K562 (cell line): ENCODE data around the gene BMP8B. TPM values are rescaled to one million over a fixed set of nuclear protein-coding genes. Genes with fewer than 3 reads are reported as not detected.
"Not testable (repeated sequence)": the region's sequence is repeated elsewhere in the genome, so short reads cannot be mapped to it uniquely, and the experiment has no call there.

ENCODE experiments used
- CEBPG ChIP-seq, 3 experiments: fragments of 200-800 bp in 1 of 3; sonication (Bioruptor generic) in 1 of 3; sonication (generic) in 1 of 3; formaldehyde crosslinking in 1 of 3; IDR thresholded peaks in 2 of 3; conservative IDR thresholded peaks in 1 of 3; 2 replicates each; pipeline versions ENCODE4 v1.6.1 to v1.8.0; 2016 to 2022; ENCODE audit warnings: missing compliant biosample characterization in 2 of 3, missing genetic modification characterization in 2 of 3, mild to moderate bottlenecking in 1 of 3, missing genetic modification reagents in 1 of 3
- CREM ChIP-seq: IDR thresholded peaks from 2 replicates; pipeline ENCODE4 v1.6.1; 2014; ENCODE audit warnings: antibody characterized with exemption, low read depth
- FOXK1 ChIP-seq: sonication (generic); formaldehyde crosslinking; IDR thresholded peaks from 2 replicates; pipeline ENCODE4 v1.8.0; 2022; ENCODE audit warnings: missing genetic modification reagents, mild to moderate bottlenecking, borderline replicate concordance
- FOXM1 ChIP-seq, 2 experiments: fragments of 450-650 bp in 1 of 2; sonication (generic) in 1 of 2; formaldehyde crosslinking in 1 of 2; IDR thresholded peaks; 2 replicates each; pipeline versions ENCODE4 v1.6.1 to v1.9.0; 2017 to 2022; ENCODE audit warnings: low read depth in 2 of 2, mild to moderate bottlenecking in 2 of 2, missing genetic modification reagents in 1 of 2, moderate library complexity in 1 of 2
- FOXP1 ChIP-seq: sonication (generic); formaldehyde crosslinking; IDR thresholded peaks from 2 replicates; pipeline ENCODE4 v1.8.0; 2022; ENCODE audit warnings: mild to moderate bottlenecking, missing genetic modification reagents
- KDM4B ChIP-seq, 2 experiments: fragments of 450-650 bp in 1 of 2; sonication (generic) in 1 of 2; IDR thresholded peaks; 2 replicates each; pipeline ENCODE4 v1.6.1; 2016 to 2017; ENCODE audit warnings: borderline replicate concordance in 2 of 2, antibody characterized with exemption in 1 of 2, low read depth in 1 of 2, mild to moderate bottlenecking in 1 of 2
- NR2C2 ChIP-seq, 2 experiments: fragments of 200-800 bp in 1 of 2; sonication (Bioruptor generic) in 1 of 2; sonication (generic) in 1 of 2; formaldehyde crosslinking in 1 of 2; IDR thresholded peaks; 2 replicates each; pipeline versions ENCODE4 v1.6.1 to v1.8.0; 2016 to 2022; ENCODE audit warnings: mild to moderate bottlenecking in 1 of 2, missing compliant biosample characterization in 1 of 2, missing genetic modification characterization in 1 of 2, missing genetic modification reagents in 1 of 2
- PHF8 ChIP-seq: fragments of 200-600 bp; sonication (generic); IDR thresholded peaks from 2 replicates; pipeline ENCODE4 v1.6.1; 2012; ENCODE audit warnings: mixed run types, mild to moderate bottlenecking, inconsistent platforms, low read length, moderate library complexity, borderline replicate concordance
- POLR2AphosphoS5 ChIP-seq: IDR thresholded peaks from 2 replicates; pipeline ENCODE4 v1.6.1; 2011; ENCODE audit warnings: mild to moderate bottlenecking, low read depth, low read length, moderate library complexity; ENCODE audit not compliant: control insufficient read depth, insufficient read depth
- RNF2 ChIP-seq: sonication (generic); IDR thresholded peaks from 2 replicates; pipeline ENCODE4 v1.6.1; 2016
- SIN3A ChIP-seq, 2 experiments: fragments of 150-350 bp in 1 of 2; IDR thresholded peaks; 2 replicates each; pipeline ENCODE4 v1.6.1; 2011 to 2016; ENCODE audit warnings: borderline replicate concordance in 2 of 2, low read depth in 2 of 2, low read length in 2 of 2, mild to moderate bottlenecking in 2 of 2, moderate library complexity in 2 of 2; ENCODE audit not compliant: control insufficient read depth in 1 of 2
- SMAD4 ChIP-seq: fragments of 250-450 bp; sonication (Bioruptor Pico); conservative IDR thresholded peaks from 2 replicates; pipeline ENCODE4 v1.8.0; 2021; ENCODE audit warnings: inconsistent platforms, mild to moderate bottlenecking, moderate library complexity
- ZKSCAN8 ChIP-seq: fragments of 200-800 bp; sonication (Bioruptor generic); IDR thresholded peaks from 2 replicates; pipeline ENCODE4 v1.6.1; 2016; ENCODE audit warnings: missing genetic modification characterization, missing compliant biosample characterization
- ZNF224 ChIP-seq: sonication (generic); formaldehyde crosslinking; IDR thresholded peaks from 2 replicates; pipeline ENCODE4 v1.8.0; 2022; ENCODE audit warnings: mild to moderate bottlenecking, missing genetic modification reagents
- polyA plus RNA-seq, 8 experiments: library from polyadenylated mRNA; depleted of rRNA in 4 of 8; stranded (reverse) in 5 of 8; unstranded in 3 of 8; fragments of >200 nt; fragmentation: Nextera tagmentation in 2 of 8; fragmentation: Illumina TruSeq in 1 of 8; extraction: Ambion mirVana in 2 of 8; extraction: Trizol in 1 of 8; gene quantifications; 2 replicates each; pipeline versions ENCODE4 v1.2.1 to v1.2.3, GENCODE V29; 2011 to 2014; ENCODE audit warnings: inconsistent platforms in 1 of 8, missing spikeins in 1 of 8
- total RNA-seq, 7 experiments: library from RNA; depleted of rRNA in 6 of 7; stranded (reverse); fragments of >200 nt in 6 of 7; fragmentation: Illumina TruSeq in 2 of 7; extraction: Trizol in 2 of 7; gene quantifications; 2 replicates each; pipeline versions ENCODE4 v1.2.1 to v1.2.3, GENCODE V29; 2011 to 2021; ENCODE audit warnings: low replicate concordance in 1 of 7
- TF ChIP-seq, protein P1 (sequence below): fragments of 450-650 bp; IDR thresholded peaks from 2 replicates; pipeline ENCODE4 v1.6.1; 2016; ENCODE audit warnings: antibody characterized with exemption
- TF ChIP-seq, protein P2 (sequence below), 2 experiments: fragments of 450-650 bp; IDR thresholded peaks; 2 replicates each; pipeline ENCODE4 v1.6.1; 2016
- TF ChIP-seq, protein P3 (sequence below): fragments of 200-800 bp; sonication (Bioruptor generic); IDR thresholded peaks from 2 replicates; pipeline ENCODE4 v1.6.1; 2017; ENCODE audit warnings: missing genetic modification characterization, missing compliant biosample characterization

BMP8B gene
- total and polyA plus RNA-seq, 9 of the 15 experiments (the other 6 are each of a cell fraction or from before 2014, with no cell fraction given): 0.03 to 0.33 (median 0.14) TPM

GRCh38 chr1:39798859-39799769 is 10.4 kb upstream of the BMP8B start (continued):
- not testable (repeated sequence) for TF ChIP-seq FOXM1 (IDR thresholded peaks at IDR 0.05; ENCODE audit: low read depth); NR2C2 (CRISPR knock-in tag; IDR thresholded peaks at IDR 0.05); CEBPG (tag; conservative IDR thresholded peaks at IDR 0.05 in 1 of 2, IDR thresholded peaks at IDR 0.05 in 1 of 2)
- TF ChIP-seq FOXM1 (CRISPR knock-in tag; IDR thresholded peaks at IDR 0.05; ENCODE audit: low read depth) (0 out of 2 replicates have a peak, but pooled peaks have one; percentile 75), RNF2 (peak; percentile 86), NR2C2 (tag; IDR thresholded peaks at IDR 0.05) (peak; percentile 66), POLR2AphosphoS5 (peak; percentile 52; the same call in 1 of the 2 replicates), ZKSCAN8 (CRISPR knock-in tag) (peak; percentile 66), ZNF224 (CRISPR knock-in tag) (0 out of 2 replicates have a peak, but pooled peaks have one; percentile 57), SMAD4 (CRISPR knock-in tag) (peak; percentile 76), FOXP1 (peak; percentile 96), FOXK1 (CRISPR knock-in tag) (peak; percentile 96), SIN3A (IDR thresholded peaks at IDR 0.05; ENCODE audit: borderline replicate concordance in 2 of 2, control insufficient read depth in 1 of 2, low read depth in 2 of 2, low read length in 2 of 2) (peak in 1 of 2 experiments; percentile 65; a peak in 1 of 4 replicates), CEBPG (CRISPR knock-in tag; IDR thresholded peaks at IDR 0.05) (peak; percentile 61), PHF8 (peak; percentile 40; the same call in 1 of the 2 replicates), KDM4B (IDR thresholded peaks at IDR 0.05; ENCODE audit: borderline replicate concordance in 2 of 2, low read depth in 1 of 2) (0 out of 4 replicates have a peak, but pooled peaks of 1 of the 2 experiments have one; percentile 61), CREM (peak; percentile 87)
- TF ChIP-seq, protein P1, sequence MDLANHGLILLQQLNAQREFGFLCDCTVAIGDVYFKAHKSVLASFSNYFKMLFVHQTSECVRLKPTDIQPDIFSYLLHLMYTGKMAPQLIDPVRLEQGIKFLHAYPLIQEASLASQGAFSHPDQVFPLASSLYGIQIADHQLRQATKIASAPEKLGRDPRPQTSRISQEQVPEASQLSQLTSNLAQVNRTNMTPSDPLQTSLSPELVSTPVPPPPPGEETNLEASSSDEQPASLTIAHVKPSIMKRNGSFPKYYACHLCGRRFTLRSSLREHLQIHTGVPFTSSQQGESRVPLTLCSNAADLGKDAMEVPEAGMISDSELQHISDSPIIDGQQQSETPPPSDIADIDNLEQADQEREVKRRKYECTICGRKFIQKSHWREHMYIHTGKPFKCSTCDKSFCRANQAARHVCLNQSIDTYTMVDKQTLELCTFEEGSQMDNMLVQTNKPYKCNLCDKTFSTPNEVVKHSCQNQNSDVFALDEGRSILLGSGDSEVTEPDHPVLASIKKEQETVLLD: peak; percentile 54; the same call in 1 of the 2 replicates
- TF ChIP-seq, protein P2, sequence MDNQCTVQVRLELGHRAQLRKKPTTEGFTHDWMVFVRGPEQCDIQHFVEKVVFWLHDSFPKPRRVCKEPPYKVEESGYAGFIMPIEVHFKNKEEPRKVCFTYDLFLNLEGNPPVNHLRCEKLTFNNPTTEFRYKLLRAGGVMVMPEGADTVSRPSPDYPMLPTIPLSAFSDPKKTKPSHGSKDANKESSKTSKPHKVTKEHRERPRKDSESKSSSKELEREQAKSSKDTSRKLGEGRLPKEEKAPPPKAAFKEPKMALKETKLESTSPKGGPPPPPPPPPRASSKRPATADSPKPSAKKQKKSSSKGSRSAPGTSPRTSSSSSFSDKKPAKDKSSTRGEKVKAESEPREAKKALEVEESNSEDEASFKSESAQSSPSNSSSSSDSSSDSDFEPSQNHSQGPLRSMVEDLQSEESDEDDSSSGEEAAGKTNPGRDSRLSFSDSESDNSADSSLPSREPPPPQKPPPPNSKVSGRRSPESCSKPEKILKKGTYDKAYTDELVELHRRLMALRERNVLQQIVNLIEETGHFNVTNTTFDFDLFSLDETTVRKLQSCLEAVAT (IDR thresholded peaks at IDR 0.05): peak in 1 of 2 experiments; percentile 45; a peak in 1 of 4 replicates
- TF ChIP-seq, protein P3, sequence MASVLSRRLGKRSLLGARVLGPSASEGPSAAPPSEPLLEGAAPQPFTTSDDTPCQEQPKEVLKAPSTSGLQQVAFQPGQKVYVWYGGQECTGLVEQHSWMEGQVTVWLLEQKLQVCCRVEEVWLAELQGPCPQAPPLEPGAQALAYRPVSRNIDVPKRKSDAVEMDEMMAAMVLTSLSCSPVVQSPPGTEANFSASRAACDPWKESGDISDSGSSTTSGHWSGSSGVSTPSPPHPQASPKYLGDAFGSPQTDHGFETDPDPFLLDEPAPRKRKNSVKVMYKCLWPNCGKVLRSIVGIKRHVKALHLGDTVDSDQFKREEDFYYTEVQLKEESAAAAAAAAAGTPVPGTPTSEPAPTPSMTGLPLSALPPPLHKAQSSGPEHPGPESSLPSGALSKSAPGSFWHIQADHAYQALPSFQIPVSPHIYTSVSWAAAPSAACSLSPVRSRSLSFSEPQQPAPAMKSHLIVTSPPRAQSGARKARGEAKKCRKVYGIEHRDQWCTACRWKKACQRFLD (CRISPR knock-in tag): peak; percentile 94; the same call in 1 of the 2 replicates
